SK-N-SH (cell line): ENCODE results near the gene CDH13. TPM values are rescaled to one million over a fixed set of nuclear protein-coding genes. Genes with fewer than 3 reads are reported as not detected.

ENCODE experiments used
- CTCF ChIA-PET: fragments of 300-600, 350-600 bp; formaldehyde crosslinking; extraction: SDS; loops from one replicate; lab custom pipeline; 2021; lab: Yijun Ruan, JAX
- POLR2A ChIA-PET: fragments of 350-600 bp; sonication (Branson Sonifier 250); formaldehyde crosslinking; extraction: SDS; loops from one replicate; lab custom pipeline; 2020; ENCODE audit warnings: antibody characterized with exemption, inconsistent platforms; lab: Yijun Ruan, JAX
- DNase-seq: peaks from one replicate; pipeline ENCODE4 v3.0.0; 2012
- H2AFZ ChIP-seq: fragments of 200-600 bp; sonication (generic); 2 replicates; pipeline ENCODE4 v1.8.1; 2016; ENCODE audit warnings: antibody characterized with exemption, mild to moderate bottlenecking, low read depth
- H3F3A ChIP-seq: fragments of 200-600 bp; sonication (generic); replicated peaks from 2 replicates; pipeline ENCODE3; 2016; ENCODE audit warnings: antibody characterized with exemption, mild to moderate bottlenecking; ENCODE audit not compliant: insufficient read depth
- H3K27ac ChIP-seq, 2 experiments: fragments of 200-500 bp in 1 of 2; fragments of 200-600 bp in 1 of 2; sonication (Bioruptor generic) in 1 of 2; sonication (generic), shearing (Covaris generic) in 1 of 2; 2 replicates each; pipeline versions ENCODE4 v1.5.1 to v1.6.1; 2014 to 2016; ENCODE audit warnings: low read depth in 2 of 2, inconsistent platforms in 1 of 2, low read length in 1 of 2, mild to moderate bottlenecking in 1 of 2, mixed read lengths in 1 of 2
- H3K27me3 ChIP-seq: fragments of 200-600 bp; sonication (generic), shearing (Covaris generic); 2 replicates; pipeline ENCODE4 v1.6.1; 2016; ENCODE audit warnings: mixed run types; ENCODE audit not compliant: insufficient read depth
- H3K36me3 ChIP-seq, 2 experiments: fragments of 200-500 bp in 1 of 2; fragments of 200-600 bp in 1 of 2; sonication (Bioruptor generic) in 1 of 2; sonication (generic) in 1 of 2; replicated peaks in 1 of 2; 2 replicates each; pipeline versions ENCODE3 to v1.5.1; 2014 to 2016; ENCODE audit warnings: low read length in 1 of 2, mild to moderate bottlenecking in 1 of 2; ENCODE audit not compliant: insufficient read depth in 2 of 2, control insufficient read depth in 1 of 2
- H3K4me1 ChIP-seq, 2 experiments: fragments of 200-500 bp in 1 of 2; fragments of 200-600 bp in 1 of 2; sonication (Bioruptor generic) in 1 of 2; sonication (generic), shearing (Covaris generic) in 1 of 2; 2 replicates each; pipeline versions ENCODE4 v1.5.1 to v1.6.1; 2014 to 2016; ENCODE audit warnings: low read depth in 1 of 2, low read length in 1 of 2, mixed run types in 1 of 2; ENCODE audit not compliant: insufficient read depth in 2 of 2, control insufficient read depth in 1 of 2
- H3K4me2 ChIP-seq: fragments of 200-600 bp; sonication (generic), shearing (Covaris generic); 2 replicates; pipeline ENCODE4 v1.6.1; 2017; ENCODE audit warnings: mixed run types
- H3K4me3 ChIP-seq, 2 experiments: fragments of 200-500 bp in 1 of 2; fragments of 200-600 bp in 1 of 2; sonication (Bioruptor generic) in 1 of 2; sonication (generic), shearing (Covaris generic) in 1 of 2; 2 replicates each; pipeline versions ENCODE4 v1.5.1 to v1.8.1; 2014 to 2016; ENCODE audit warnings: low read depth in 2 of 2, inconsistent platforms in 1 of 2, low read length in 1 of 2, mild to moderate bottlenecking in 1 of 2, mixed read lengths in 1 of 2, moderate library complexity in 1 of 2
- H3K79me2 ChIP-seq: fragments of 200-600 bp; sonication (generic); 2 replicates; pipeline ENCODE4 v1.8.1; 2017; ENCODE audit warnings: mild to moderate bottlenecking; ENCODE audit not compliant: insufficient read depth
- H3K9ac ChIP-seq: fragments of 200-600 bp; sonication (generic); 2 replicates; pipeline ENCODE4 v1.6.1; 2017; ENCODE audit warnings: mixed run types
- H3K9me2 ChIP-seq: fragments of 200-600 bp; sonication (generic); 2 replicates; pipeline ENCODE4 v1.6.1; 2017; ENCODE audit warnings: mixed run types
- H3K9me3 ChIP-seq: fragments of 200-600 bp; sonication (generic); 2 replicates; pipeline ENCODE4 v1.6.1; 2017; ENCODE audit warnings: mixed run types, mild to moderate bottlenecking, moderate library complexity
- H4K20me1 ChIP-seq: fragments of 200-600 bp; sonication (generic); 2 replicates; pipeline ENCODE4 v1.6.1; 2017; ENCODE audit warnings: mild to moderate bottlenecking, mixed run types; ENCODE audit not compliant: insufficient read depth
- ELF1 ChIP-seq: IDR thresholded peaks from 2 replicates; pipeline ENCODE4 v1.4.0; 2012
- FOSL2 ChIP-seq: IDR thresholded peaks from 2 replicates; pipeline ENCODE4 v1.4.0; 2012; ENCODE audit warnings: low read depth, mild to moderate bottlenecking, moderate library complexity, borderline replicate concordance
- FOXJ3 ChIP-seq: sonication (generic); formaldehyde crosslinking; IDR thresholded peaks from 2 replicates; pipeline ENCODE4 v1.5.1; 2020; ENCODE audit warnings: mild to moderate bottlenecking, missing genetic modification reagents
- MEF2A ChIP-seq: IDR thresholded peaks from 2 replicates; pipeline ENCODE4 v1.4.0; 2012; ENCODE audit warnings: low read depth, borderline replicate concordance
- NFIC ChIP-seq: IDR thresholded peaks from 2 replicates; pipeline ENCODE4 v1.4.0; 2012; ENCODE audit warnings: borderline replicate concordance
- POLR2AphosphoS5 ChIP-seq: IDR thresholded peaks from 2 replicates; pipeline ENCODE4 v1.6.1; 2012; ENCODE audit warnings: low read depth, low read length
- RFX5 ChIP-seq: IDR thresholded peaks from 2 replicates; pipeline ENCODE4 v1.6.1; 2012; ENCODE audit warnings: mild to moderate bottlenecking, improper control_type of control experiment, low read length
- RXRA ChIP-seq: IDR thresholded peaks from 2 replicates; pipeline ENCODE4 v1.4.0; 2012; ENCODE audit warnings: low read depth, mild to moderate bottlenecking, borderline replicate concordance
- SMC3 ChIP-seq: IDR thresholded peaks from 2 replicates; pipeline ENCODE4 v1.6.1; 2012; ENCODE audit warnings: low read depth, low read length, improper control_type of control experiment
- TEAD4 ChIP-seq: IDR thresholded peaks from 2 replicates; pipeline ENCODE4 v1.4.0; 2012; ENCODE audit warnings: mild to moderate bottlenecking, borderline replicate concordance; ENCODE audit not compliant: insufficient read depth
- YY1 ChIP-seq: IDR thresholded peaks from 2 replicates; pipeline ENCODE4 v1.4.0; 2012; ENCODE audit warnings: low read depth, mild to moderate bottlenecking
- ZBTB33 ChIP-seq: IDR thresholded peaks from 2 replicates; pipeline ENCODE4 v1.4.0; 2012; ENCODE audit warnings: low read depth, borderline replicate concordance
- WGBS: methylation state at CpG from one replicate; pipeline ENCODE4 v1.1.6; 2017; ENCODE audit warnings: low lambda C conversion rate; 5-methylcytosine and 5-hydroxymethylcytosine counted together
- polyA plus RNA-seq, 3 experiments: library from polyadenylated mRNA; depleted of rRNA; stranded (reverse); fragments of >200 nt; gene quantifications; 2 replicates each; pipeline ENCODE4 v1.2.3, GENCODE V29; 2012

CDH13 gene
- polyA plus RNA-seq, 1 of the 3 experiments (the other 2 are of a cell fraction): 93.0 TPM

DNA sequence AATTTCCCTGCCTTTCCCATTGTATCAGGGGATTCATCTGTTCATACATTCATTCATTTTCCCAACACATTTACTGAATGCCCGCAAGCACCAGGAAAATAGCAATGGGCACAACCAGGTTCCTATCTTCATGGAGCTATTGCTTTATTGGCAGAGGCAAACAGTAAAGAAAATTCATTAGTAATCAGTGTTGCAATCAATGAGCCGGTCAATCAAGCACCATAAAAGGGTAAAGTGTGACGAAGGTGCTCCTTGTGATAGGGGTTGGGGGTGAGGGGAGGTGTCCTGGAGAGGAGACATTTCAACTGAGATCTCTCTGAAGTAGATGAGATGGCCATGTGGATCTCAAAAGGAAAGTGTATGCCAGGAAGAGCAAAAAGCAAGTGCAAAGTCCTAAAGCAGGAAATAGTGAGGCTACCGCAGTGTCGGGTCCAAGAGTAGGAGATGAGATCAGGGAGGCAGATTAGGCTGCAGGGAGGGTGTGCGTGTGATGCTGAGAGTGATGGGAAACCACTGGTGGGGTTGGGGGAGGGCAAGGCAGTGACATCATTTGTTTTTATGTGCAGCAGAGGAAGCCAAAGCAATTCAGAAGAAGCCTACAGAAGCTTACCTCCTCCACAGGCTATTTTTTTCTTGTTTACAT is 28.4 kb downstream of the CDH13 start (continued):
- TF ChIP-seq ZBTB33 (peak; percentile 47; the same call in 1 of the 2 replicates), FOSL2 (peak; percentile 59; the same call in 1 of the 2 replicates), RXRA (peak; percentile 72; the same call in 1 of the 2 replicates), NFIC (peak; percentile 86)
- TF ChIP-seq, all 33 proteins: peak for 15

GRCh38 chr16:82655720-82656490 is 29.1 kb downstream of the CDH13 start:
- H3K9me2 ChIP-seq: no peaks in the 10 kb centered on the region
- H3K4me2 ChIP-seq: peak overlapping the region; percentile 64; the same call in 1 of the 2 replicates
- H3K36me3 ChIP-seq: no peaks in the 10 kb centered on the region
- no peak overlapping the region for H2AFZ ChIP-seq
- TF ChIP-seq FOXJ3 (CRISPR knock-in tag): no peak
- no peak for TF ChIP-seq POLR2AphosphoS5
- TF ChIP-seq SMC3: no peak
- TF ChIP-seq RFX5: no peak
- TF ChIP-seq ZBTB33: no peak
- TF ChIP-seq TEAD4: no peak
- TF ChIP-seq ELF1: no peak
- no peak for TF ChIP-seq YY1
- no peak for TF ChIP-seq MEF2A
- H3F3A ChIP-seq: peaks cover 55% of the 10 kb centered on the region
- 40% methylated on average over 5 of the region's 5 CpGs for WGBS
- POLR2A ChIA-PET: no interaction called here
- H3K4me3 ChIP-seq: no peak overlapping the region
- no peaks in the 10 kb centered on the region for H3K9me3 ChIP-seq
- H4K20me1 ChIP-seq: no peaks in the 10 kb centered on the region
- H3K9ac ChIP-seq: peak overlapping the region; percentile 51; the same call in 1 of the 2 replicates
- peaks cover 60% of the 10 kb centered on the region for H3K79me2 ChIP-seq
- H3K27ac ChIP-seq: peak overlapping the region in 1 of 2 experiments; percentile 96; a peak in 2 of 4 replicates
- DNase-seq: no peak
- H3K27me3 ChIP-seq: no peaks in the 10 kb centered on the region
- CTCF ChIA-PET: interaction anchor here (1.7 kb wide), 1 partner anchor 16 kb away, joined by 4 read pairs; no protein-coding TSS in a partner anchor
- H3K4me1 ChIP-seq: peaks cover 7 to 64% of the 10 kb centered on the region in 2 experiments
